SK-N-SH (cell line): Measurements from ENCODE around the gene SIX2. TPM values are rescaled to one million over a fixed set of nuclear protein-coding genes. Genes with fewer than 3 reads are reported as not detected.

Source experiments
- CTCF ChIA-PET: fragments of 300-600, 350-600 bp; formaldehyde crosslinking; extraction: SDS; loops from one replicate; lab custom pipeline; 2021; lab: Yijun Ruan, JAX
- POLR2A ChIA-PET: fragments of 350-600 bp; sonication (Branson Sonifier 250); formaldehyde crosslinking; extraction: SDS; loops from one replicate; lab custom pipeline; 2020; ENCODE audit warnings: antibody characterized with exemption, inconsistent platforms; lab: Yijun Ruan, JAX
- DNase-seq: peaks from one replicate; pipeline ENCODE4 v3.0.0; 2012
- H2AFZ ChIP-seq: fragments of 200-600 bp; sonication (generic); 2 replicates; pipeline ENCODE4 v1.8.1; 2016; ENCODE audit warnings: antibody characterized with exemption, mild to moderate bottlenecking, low read depth
- H3F3A ChIP-seq: fragments of 200-600 bp; sonication (generic); replicated peaks from 2 replicates; pipeline ENCODE3; 2016; ENCODE audit warnings: antibody characterized with exemption, mild to moderate bottlenecking; ENCODE audit not compliant: insufficient read depth
- H3K27ac ChIP-seq, 2 experiments: fragments of 200-500 bp in 1 of 2; fragments of 200-600 bp in 1 of 2; sonication (Bioruptor generic) in 1 of 2; sonication (generic), shearing (Covaris generic) in 1 of 2; 2 replicates each; pipeline versions ENCODE4 v1.5.1 to v1.6.1; 2014 to 2016; ENCODE audit warnings: low read depth in 2 of 2, inconsistent platforms in 1 of 2, low read length in 1 of 2, mild to moderate bottlenecking in 1 of 2, mixed read lengths in 1 of 2
- H3K27me3 ChIP-seq: fragments of 200-600 bp; sonication (generic), shearing (Covaris generic); 2 replicates; pipeline ENCODE4 v1.6.1; 2016; ENCODE audit warnings: mixed run types; ENCODE audit not compliant: insufficient read depth
- H3K36me3 ChIP-seq, 2 experiments: fragments of 200-500 bp in 1 of 2; fragments of 200-600 bp in 1 of 2; sonication (Bioruptor generic) in 1 of 2; sonication (generic) in 1 of 2; replicated peaks in 1 of 2; 2 replicates each; pipeline versions ENCODE3 to v1.5.1; 2014 to 2016; ENCODE audit warnings: low read length in 1 of 2, mild to moderate bottlenecking in 1 of 2; ENCODE audit not compliant: insufficient read depth in 2 of 2, control insufficient read depth in 1 of 2
- H3K4me1 ChIP-seq, 2 experiments: fragments of 200-500 bp in 1 of 2; fragments of 200-600 bp in 1 of 2; sonication (Bioruptor generic) in 1 of 2; sonication (generic), shearing (Covaris generic) in 1 of 2; 2 replicates each; pipeline versions ENCODE4 v1.5.1 to v1.6.1; 2014 to 2016; ENCODE audit warnings: low read depth in 1 of 2, low read length in 1 of 2, mixed run types in 1 of 2; ENCODE audit not compliant: insufficient read depth in 2 of 2, control insufficient read depth in 1 of 2
- H3K4me2 ChIP-seq: fragments of 200-600 bp; sonication (generic), shearing (Covaris generic); 2 replicates; pipeline ENCODE4 v1.6.1; 2017; ENCODE audit warnings: mixed run types
- H3K4me3 ChIP-seq, 2 experiments: fragments of 200-500 bp in 1 of 2; fragments of 200-600 bp in 1 of 2; sonication (Bioruptor generic) in 1 of 2; sonication (generic), shearing (Covaris generic) in 1 of 2; 2 replicates each; pipeline versions ENCODE4 v1.5.1 to v1.8.1; 2014 to 2016; ENCODE audit warnings: low read depth in 2 of 2, inconsistent platforms in 1 of 2, low read length in 1 of 2, mild to moderate bottlenecking in 1 of 2, mixed read lengths in 1 of 2, moderate library complexity in 1 of 2
- H3K79me2 ChIP-seq: fragments of 200-600 bp; sonication (generic); 2 replicates; pipeline ENCODE4 v1.8.1; 2017; ENCODE audit warnings: mild to moderate bottlenecking; ENCODE audit not compliant: insufficient read depth
- H3K9ac ChIP-seq: fragments of 200-600 bp; sonication (generic); 2 replicates; pipeline ENCODE4 v1.6.1; 2017; ENCODE audit warnings: mixed run types
- H3K9me2 ChIP-seq: fragments of 200-600 bp; sonication (generic); 2 replicates; pipeline ENCODE4 v1.6.1; 2017; ENCODE audit warnings: mixed run types
- H3K9me3 ChIP-seq: fragments of 200-600 bp; sonication (generic); 2 replicates; pipeline ENCODE4 v1.6.1; 2017; ENCODE audit warnings: mixed run types, mild to moderate bottlenecking, moderate library complexity
- H4K20me1 ChIP-seq: fragments of 200-600 bp; sonication (generic); 2 replicates; pipeline ENCODE4 v1.6.1; 2017; ENCODE audit warnings: mild to moderate bottlenecking, mixed run types; ENCODE audit not compliant: insufficient read depth
- CHD2 ChIP-seq: fragments of 150-350 bp; IDR thresholded peaks from 2 replicates; pipeline ENCODE4 v1.6.1; 2018; ENCODE audit warnings: low read length; ENCODE audit not compliant: partially characterized antibody
- CTCF ChIP-seq: fragments of 200-600 bp; sonication (generic); IDR thresholded peaks from 2 replicates; pipeline ENCODE4 v1.6.1; 2017; ENCODE audit warnings: antibody characterized with exemption, mild to moderate bottlenecking, moderate library complexity
- ELF1 ChIP-seq: IDR thresholded peaks from 2 replicates; pipeline ENCODE4 v1.4.0; 2012
- GABPA ChIP-seq: IDR thresholded peaks from 2 replicates; pipeline ENCODE4 v1.4.0; 2012; ENCODE audit warnings: low read depth, mild to moderate bottlenecking
- IRF3 ChIP-seq: fragments of 150-350 bp; IDR thresholded peaks from 2 replicates; pipeline ENCODE4 v1.6.1; 2016; ENCODE audit warnings: mild to moderate bottlenecking, low read depth, low read length
- JUND ChIP-seq: IDR thresholded peaks from 2 replicates; pipeline ENCODE4 v1.4.0; 2012
- MEF2A ChIP-seq: IDR thresholded peaks from 2 replicates; pipeline ENCODE4 v1.4.0; 2012; ENCODE audit warnings: low read depth, borderline replicate concordance
- MXI1 ChIP-seq: IDR thresholded peaks from 2 replicates; pipeline ENCODE4 v1.6.1; 2012; ENCODE audit warnings: mild to moderate bottlenecking, low read depth, low read length, improper control_type of control experiment
- RFX5 ChIP-seq: IDR thresholded peaks from 2 replicates; pipeline ENCODE4 v1.6.1; 2012; ENCODE audit warnings: mild to moderate bottlenecking, improper control_type of control experiment, low read length
- RXRA ChIP-seq: IDR thresholded peaks from 2 replicates; pipeline ENCODE4 v1.4.0; 2012; ENCODE audit warnings: low read depth, mild to moderate bottlenecking, borderline replicate concordance
- SIN3A ChIP-seq: IDR thresholded peaks from 2 replicates; pipeline ENCODE4 v1.6.1; 2012; ENCODE audit warnings: low read depth, mild to moderate bottlenecking, low read length, moderate library complexity, borderline replicate concordance
- TEAD4 ChIP-seq: IDR thresholded peaks from 2 replicates; pipeline ENCODE4 v1.4.0; 2012; ENCODE audit warnings: mild to moderate bottlenecking, borderline replicate concordance; ENCODE audit not compliant: insufficient read depth
- YY1 ChIP-seq: IDR thresholded peaks from 2 replicates; pipeline ENCODE4 v1.4.0; 2012; ENCODE audit warnings: low read depth, mild to moderate bottlenecking
- ZBTB33 ChIP-seq: IDR thresholded peaks from 2 replicates; pipeline ENCODE4 v1.4.0; 2012; ENCODE audit warnings: low read depth, borderline replicate concordance
- WGBS: methylation state at CpG from one replicate; pipeline ENCODE4 v1.1.6; 2017; ENCODE audit warnings: low lambda C conversion rate; 5-methylcytosine and 5-hydroxymethylcytosine counted together
- polyA plus RNA-seq, 3 experiments: library from polyadenylated mRNA; depleted of rRNA; stranded (reverse); fragments of >200 nt; gene quantifications; 2 replicates each; pipeline ENCODE4 v1.2.3, GENCODE V29; 2012

SIX2 gene
- polyA plus RNA-seq, 1 of the 3 experiments (the other 2 are of a cell fraction), result 0.76 TPM

GRCh38 chr2:44983836-44984604 lies 25.2 kb downstream of the SIX2 start:
- TF ChIP-seq GABPA (no peak), MEF2A (no peak), RXRA (no peak), CHD2 (no peak), TEAD4 (no peak), RFX5 (no peak), SIN3A (no peak), ELF1 (no peak), IRF3 (no peak), CTCF (no peak), YY1 (no peak), JUND (no peak), ZBTB33 (no peak), MXI1 (no peak)
- WGBS, result 70% methylated on average over 9 of the region's 9 CpGs
- no peak overlapping the region for H3K9ac ChIP-seq
- H3K4me1 ChIP-seq, result no peaks in the 10 kb centered on the region; a peak in 1 of 4 replicates
- H4K20me1 ChIP-seq, result no peaks in the 10 kb centered on the region
- POLR2A ChIA-PET, result no interaction called here
- no peaks in the 10 kb centered on the region for H3F3A ChIP-seq
- H3K4me3 ChIP-seq, result no peak overlapping the region
- H3K27ac ChIP-seq, result no peak overlapping the region
- no peaks in the 10 kb centered on the region for H3K27me3 ChIP-seq
- H2AFZ ChIP-seq, result no peak overlapping the region; the same call in 1 of the 2 replicates
- H3K9me3 ChIP-seq, result 0 out of 2 replicates have a peak, but pooled peaks cover 8% of the 10 kb centered on the region
- no peaks in the 10 kb centered on the region for H3K79me2 ChIP-seq
- CTCF ChIA-PET, result interaction anchor here (1.1 to 12.3 kb wide), 12 partner anchors 8 to 940 kb away, joined by 3 to 318 read pairs (median 4); partner anchors contain the start of gene SIX2
- H3K4me2 ChIP-seq, result no peak overlapping the region
- no peaks in the 10 kb centered on the region for H3K36me3 ChIP-seq
- H3K9me2 ChIP-seq, result no peaks in the 10 kb centered on the region
- DNase-seq, result no peak
